Endothelial cell of umbilical vein (primary cell): ENCODE measurements around the gene LEMD1. TPM values are rescaled to one million over a fixed set of nuclear protein-coding genes. Genes with fewer than 3 reads are reported as not detected.

ENCODE experiments used
- BruUV-seq: library from RNA; stranded (reverse); fragments of 400-500 nt; replicated peaks from 2 replicates; lab custom pipeline; 2021; lab: Mats Ljungman, UMichigan
- CTCF ChIA-PET: fragments of 300-600, 350-600 bp; sonication (Branson Sonifier 250); formaldehyde crosslinking; loops from one replicate; lab custom pipeline; 2021; ENCODE audit warnings: antibody characterized with exemption, inconsistent platforms; lab: Charles Lee
- POLR2A ChIA-PET: fragments of 300-600, 350-600 bp; sonication (Branson Sonifier 250); formaldehyde crosslinking; loops from one replicate; lab custom pipeline; 2021; ENCODE audit warnings: antibody characterized with exemption, inconsistent platforms; lab: Charles Lee
- DNase-seq: peaks from one replicate; pipeline ENCODE4 v3.0.0-alpha.2; 2011; ENCODE audit warnings: low read depth, low spot score
- FAIRE-seq: peaks from 2 replicates; lab custom pipeline; 2011; peaks lifted over from hg19 to GRCh38; lab: Jason Lieb, UNC
- H2AFZ ChIP-seq: 2 replicates; pipeline ENCODE4 v1.6.0; 2012; ENCODE audit warnings: low read depth, low read length, control low read depth, inconsistent platforms
- H3K27ac ChIP-seq: 2 replicates; pipeline ENCODE4 v1.5.1; 2011; ENCODE audit warnings: low read depth, mild to moderate bottlenecking, control low read depth, low read length, moderate library complexity; ENCODE audit not compliant: insufficient read depth
- H3K27me3 ChIP-seq, 2 experiments: 2 replicates each; pipeline versions ENCODE4 v1.6.0 to v1.6.1; 2011; ENCODE audit warnings: low read length in 2 of 2, mixed read lengths in 1 of 2; ENCODE audit not compliant: control insufficient read depth in 2 of 2, insufficient read depth in 2 of 2
- H3K36me3 ChIP-seq, 2 experiments: 2 replicates in 1 of 2; 3 replicates in 1 of 2; pipeline ENCODE4 v1.5.1; 2011; ENCODE audit warnings: low read length in 2 of 2, mild to moderate bottlenecking in 1 of 2, moderate library complexity in 1 of 2; ENCODE audit not compliant: control insufficient read depth in 2 of 2, insufficient read depth in 2 of 2; ENCODE audit errors: extremely low read depth in 1 of 2
- H3K4me1 ChIP-seq: 3 replicates; pipeline ENCODE4 v1.5.1; 2011; ENCODE audit warnings: mild to moderate bottlenecking, low read length; ENCODE audit not compliant: control insufficient read depth, insufficient read depth; ENCODE audit errors: extremely low read depth
- H3K4me2 ChIP-seq: 2 replicates; pipeline ENCODE4 v1.6.1; 2011; ENCODE audit warnings: low read length, control low read depth, mixed read lengths; ENCODE audit not compliant: insufficient read depth
- H3K4me3 ChIP-seq, 3 experiments: fragments of 200-600 bp in 1 of 3; sonication (generic), shearing (Covaris generic) in 1 of 3; replicated peaks in 1 of 3; 2 replicates each; pipeline ENCODE4 v1.5.1; 2011 to 2016; ENCODE audit warnings: control low read depth in 3 of 3, low read length in 3 of 3, mild to moderate bottlenecking in 2 of 3, inconsistent platforms in 1 of 3, low read depth in 1 of 3, moderate library complexity in 1 of 3; ENCODE audit not compliant: insufficient read depth in 1 of 3
- H3K79me2 ChIP-seq: 2 replicates; pipeline ENCODE4 v1.6.0; 2012; ENCODE audit warnings: low read length, inconsistent platforms; ENCODE audit not compliant: control insufficient read depth, insufficient read depth
- H3K9ac ChIP-seq: replicated peaks from 2 replicates; pipeline ENCODE3; 2011; ENCODE audit warnings: low read length, control low read depth; ENCODE audit not compliant: insufficient read depth; ENCODE audit errors: extremely low read depth
- H3K9me1 ChIP-seq: replicated peaks from 3 replicates; pipeline ENCODE4 v1.6.0; 2011; ENCODE audit warnings: mild to moderate bottlenecking, low read length; ENCODE audit not compliant: control insufficient read depth, insufficient read depth; ENCODE audit errors: extremely low read depth
- H3K9me3 ChIP-seq: replicated peaks from 2 replicates; pipeline ENCODE4 v1.5.1; 2012; ENCODE audit warnings: low read length, inconsistent platforms; ENCODE audit not compliant: control insufficient read depth, insufficient read depth
- H4K20me1 ChIP-seq: replicated peaks from 2 replicates; pipeline ENCODE3; 2011; ENCODE audit warnings: mild to moderate bottlenecking, low read length; ENCODE audit not compliant: control insufficient read depth, insufficient read depth; ENCODE audit errors: extremely low read depth
- EZH2 ChIP-seq: IDR thresholded peaks from 2 replicates; pipeline ENCODE4 v1.6.1; 2012; ENCODE audit warnings: borderline replicate concordance, low read depth, mild to moderate bottlenecking, moderate library complexity, low read length, inconsistent platforms; ENCODE audit not compliant: severe bottlenecking
- FOS ChIP-seq: IDR thresholded peaks from 2 replicates; pipeline ENCODE4 v1.6.1; 2011; ENCODE audit warnings: mild to moderate bottlenecking, low read length, moderate library complexity, borderline replicate concordance; ENCODE audit not compliant: insufficient read depth
- GATA2 ChIP-seq: IDR thresholded peaks from 2 replicates; pipeline ENCODE4 v1.7.0; 2011; ENCODE audit warnings: low read depth, mild to moderate bottlenecking, moderate library complexity, mixed read lengths, low read length; ENCODE audit not compliant: insufficient read length, insufficient read depth
- JUN ChIP-seq: IDR thresholded peaks from 2 replicates; pipeline ENCODE4 v1.6.1; 2011; ENCODE audit warnings: borderline replicate concordance, low read depth; ENCODE audit not compliant: insufficient read length, insufficient read depth
- MYC ChIP-seq: IDR thresholded peaks from one replicate; pipeline ENCODE4 v1.6.1; 2011; ENCODE audit warnings: mild to moderate bottlenecking, low read depth, low read length
- POLR2A ChIP-seq: IDR thresholded peaks from 2 replicates; pipeline ENCODE4 v1.6.1; 2012; ENCODE audit warnings: low read depth, mild to moderate bottlenecking, control low read depth, low read length
- POLR2AphosphoS5 ChIP-seq: IDR thresholded peaks from 2 replicates; pipeline ENCODE4 v1.6.1; 2012; ENCODE audit warnings: low read depth, mild to moderate bottlenecking, control low read depth, low read length, moderate library complexity; ENCODE audit not compliant: insufficient read depth
- dilution Hi-C: fragments of 300-500 bp; cut with MboI; formaldehyde crosslinking; loops from one replicate; pipeline ENCODE4 v1.15.0; 2019; ENCODE audit warnings: low sequenced_read_pairs; ENCODE audit not compliant: extremely low pct_ligation_motif_present
- intact Hi-C: fragments of 100-400 bp; cut with micrococcal nuclease; formaldehyde crosslinking; loops from one replicate; pipeline ENCODE4 v1.10.0; 2022
- polyA plus RNA-seq, 4 experiments: library from polyadenylated mRNA; depleted of rRNA in 3 of 4; stranded (reverse) in 3 of 4; unstranded in 1 of 4; fragments of >200 nt; gene quantifications; 2 replicates each; pipeline versions ENCODE4 v1.2.1 to v1.2.3, GENCODE V29; 2011 to 2012; ENCODE audit warnings: missing spikeins in 1 of 4
- total RNA-seq: library from RNA; stranded (reverse); gene quantifications from 2 replicates; pipeline ENCODE4 v1.2.3, GENCODE V29; 2021
- TF ChIP-seq, protein P1 (sequence below): IDR thresholded peaks from 2 replicates; pipeline ENCODE4 v1.6.1; 2011; ENCODE audit not compliant: insufficient read depth, insufficient read length
- TF ChIP-seq, protein P2 (sequence below), 2 donors: IDR thresholded peaks; 1 replicate in 1 of 2; 2 replicates in 1 of 2; pipeline ENCODE4 v1.5.1; 2011; ENCODE audit warnings: low read length in 2 of 2, mild to moderate bottlenecking in 2 of 2, moderate library complexity in 2 of 2, control low read depth in 1 of 2, inconsistent platforms in 1 of 2, low read depth in 1 of 2; ENCODE audit not compliant: insufficient read depth in 1 of 2; ENCODE audit errors: extremely low read depth in 1 of 2

LEMD1 gene
- total and polyA plus RNA-seq, 2 donors (not counting 3 experiments of a cell fraction or from before 2014, with no cell fraction given): not detected

DNA sequence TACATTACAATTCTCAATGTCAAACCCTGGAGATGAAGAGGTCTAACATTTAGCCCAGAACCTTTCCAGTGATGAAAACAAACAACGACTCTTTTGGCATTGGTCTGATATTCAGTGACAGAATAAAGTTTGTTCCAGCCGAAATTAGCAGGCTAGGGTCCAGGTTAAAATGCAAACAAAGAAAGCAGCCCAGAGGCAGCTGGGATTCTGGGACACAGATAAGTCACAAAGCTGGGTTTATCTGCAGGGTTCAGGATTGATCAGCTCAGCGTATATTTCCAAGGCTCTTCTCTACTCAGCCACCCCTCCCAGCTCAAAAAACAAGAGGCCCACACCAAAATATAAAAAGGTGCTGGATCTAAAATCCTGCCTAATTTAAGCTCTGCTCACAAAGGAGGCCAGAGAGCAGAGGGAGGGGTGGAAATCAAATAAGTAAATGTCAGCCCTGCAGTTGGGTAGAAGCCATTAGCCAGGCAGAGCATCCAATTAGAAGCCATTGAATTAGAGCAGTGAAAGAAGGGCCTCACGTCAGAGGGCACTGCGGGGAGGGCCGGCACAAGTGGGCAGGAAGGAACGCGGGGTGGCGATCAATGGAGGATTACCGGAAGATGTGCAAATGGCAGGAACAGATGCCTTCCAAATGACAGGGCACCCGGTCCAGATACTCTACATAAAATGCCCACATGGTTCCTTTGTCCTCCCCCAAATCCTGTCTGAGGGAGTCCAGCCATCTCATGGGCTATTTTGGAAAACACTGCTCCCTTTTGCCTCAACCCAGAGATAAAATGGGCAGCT lies 61.9 kb downstream of the LEMD1 start:
- Histone ChIP-seq H3K27ac (no peak overlapping the region), H3K4me1 (no peaks in the 10 kb centered on the region), H3K4me2 (no peak overlapping the region), H3K4me3 (no peak overlapping the region), H3K79me2 (no peaks in the 10 kb centered on the region), H3K9ac (no peak overlapping the region), H4K20me1 (no peaks in the 10 kb centered on the region), H3K9me1 (no peaks in the 10 kb centered on the region), H3K36me3 (no peaks in the 10 kb centered on the region), H3K27me3 (peaks cover 27 to 34% of the 10 kb centered on the region in 2 experiments), H3K9me3 (no peaks in the 10 kb centered on the region), H2AFZ (no peak overlapping the region)
- ChIA-PET POLR2A (no interaction called here), CTCF (interaction anchor here (1.2 kb wide), 1 partner anchor 10 kb away, joined by 3 read pairs; no protein-coding TSS in a partner anchor)
- intact Hi-C loops (no loop called here), dilution Hi-C loops (no loop called here)
- TF ChIP-seq, protein P1, sequence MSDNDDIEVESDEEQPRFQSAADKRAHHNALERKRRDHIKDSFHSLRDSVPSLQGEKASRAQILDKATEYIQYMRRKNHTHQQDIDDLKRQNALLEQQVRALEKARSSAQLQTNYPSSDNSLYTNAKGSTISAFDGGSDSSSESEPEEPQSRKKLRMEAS: no peak
- TF ChIP-seq MYC: no peak
- TF ChIP-seq GATA2: no peak
- no peak for TF ChIP-seq POLR2AphosphoS5
- TF ChIP-seq POLR2A: no peak
- TF ChIP-seq JUN: no peak
- TF ChIP-seq FOS: no peak
- TF ChIP-seq, protein P2, sequence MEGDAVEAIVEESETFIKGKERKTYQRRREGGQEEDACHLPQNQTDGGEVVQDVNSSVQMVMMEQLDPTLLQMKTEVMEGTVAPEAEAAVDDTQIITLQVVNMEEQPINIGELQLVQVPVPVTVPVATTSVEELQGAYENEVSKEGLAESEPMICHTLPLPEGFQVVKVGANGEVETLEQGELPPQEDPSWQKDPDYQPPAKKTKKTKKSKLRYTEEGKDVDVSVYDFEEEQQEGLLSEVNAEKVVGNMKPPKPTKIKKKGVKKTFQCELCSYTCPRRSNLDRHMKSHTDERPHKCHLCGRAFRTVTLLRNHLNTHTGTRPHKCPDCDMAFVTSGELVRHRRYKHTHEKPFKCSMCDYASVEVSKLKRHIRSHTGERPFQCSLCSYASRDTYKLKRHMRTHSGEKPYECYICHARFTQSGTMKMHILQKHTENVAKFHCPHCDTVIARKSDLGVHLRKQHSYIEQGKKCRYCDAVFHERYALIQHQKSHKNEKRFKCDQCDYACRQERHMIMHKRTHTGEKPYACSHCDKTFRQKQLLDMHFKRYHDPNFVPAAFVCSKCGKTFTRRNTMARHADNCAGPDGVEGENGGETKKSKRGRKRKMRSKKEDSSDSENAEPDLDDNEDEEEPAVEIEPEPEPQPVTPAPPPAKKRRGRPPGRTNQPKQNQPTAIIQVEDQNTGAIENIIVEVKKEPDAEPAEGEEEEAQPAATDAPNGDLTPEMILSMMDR (IDR thresholded peaks at IDR 0.05; ENCODE audit: extremely low read depth in 1 of 2, insufficient read depth in 1 of 2, low read depth in 1 of 2, low read length in 2 of 2): no peak
- no peak for TF ChIP-seq EZH2
- no TSS peak for BruUV-seq
- DNase-seq (no peak), FAIRE-seq (no peak)
